HCT116 (cell line): Measurements from ENCODE around the gene BRD7. TPM values are rescaled to one million over a fixed set of nuclear protein-coding genes. Genes with fewer than 3 reads are reported as not detected.

Experiments used
- ATAC-seq: fragments of 200-7000 bp; cut with Tn5 transposase; 2 replicates; pipeline ENCODE4 v1.9.1; 2020; ENCODE audit warnings: mild to moderate bottlenecking, moderate library complexity
- BruUV-seq: library from RNA; stranded (reverse); fragments of 400-500 nt; replicated peaks from 2 replicates; lab custom pipeline; 2021; lab: Mats Ljungman, UMichigan
- CTCF ChIA-PET: fragments of 300-600 bp; sonication (Branson Sonifier 250); formaldehyde crosslinking; loops from one replicate; lab custom pipeline; 2021; ENCODE audit warnings: antibody characterized with exemption; lab: Charles Lee
- POLR2A ChIA-PET: fragments of 300-600, 350-600 bp; sonication (Branson Sonifier 250); formaldehyde crosslinking; loops from one replicate; lab custom pipeline; 2021; ENCODE audit warnings: antibody characterized with exemption; lab: Charles Lee
- RAD21 ChIA-PET, 2 experiments: fragments of 300-600 bp; sonication (Branson Sonifier 250); formaldehyde crosslinking; loops; one replicate each; lab custom pipeline; 2023; ENCODE audit warnings: low total read pairs in 2 of 2; ENCODE audit not compliant: uncharacterized antibody in 2 of 2, unreplicated experiment in 2 of 2, low non-redundant PET in 1 of 2; lab: Charles Lee
- DNase-seq: peaks from one replicate; pipeline ENCODE4 v3.0.0-alpha.2; 2010; ENCODE audit warnings: low read depth, low spot score
- H2AFZ ChIP-seq: fragments of 200-600 bp; shearing (Covaris generic), sonication (generic); 2 replicates; pipeline ENCODE4 v1.6.1; 2017; ENCODE audit warnings: low read depth, mixed run types, mixed read lengths, antibody characterized with exemption, low read length; ENCODE audit not compliant: poor library complexity, severe bottlenecking
- H3K27ac ChIP-seq: 2 replicates; pipeline ENCODE4 v1.5.1; 2012; ENCODE audit warnings: low read depth, low read length
- H3K27me3 ChIP-seq: fragments of 200-600 bp; sonication (generic); 2 replicates; pipeline ENCODE4 v1.6.1; 2016; ENCODE audit warnings: mixed run types, low read length, mixed read lengths; ENCODE audit not compliant: insufficient read depth
- H3K36me3 ChIP-seq, 2 experiments: fragments of 200-500 bp in 1 of 2; fragments of 200-600 bp in 1 of 2; sonication (Bioruptor generic) in 1 of 2; sonication (generic) in 1 of 2; 2 replicates each; pipeline versions ENCODE4 v1.5.1 to v1.6.1; 2014 to 2016; ENCODE audit warnings: low read length in 2 of 2, inconsistent platforms in 1 of 2, mixed read lengths in 1 of 2, mixed run types in 1 of 2; ENCODE audit not compliant: insufficient read depth in 2 of 2, control insufficient read depth in 1 of 2
- H3K4me1 ChIP-seq, 2 experiments: fragments of 200-600 bp in 1 of 2; sonication (generic) in 1 of 2; 2 replicates each; pipeline versions ENCODE4 v1.5.1 to v1.6.1; 2012 to 2017; ENCODE audit warnings: low read length in 2 of 2, inconsistent platforms in 1 of 2, mild to moderate bottlenecking in 1 of 2, mixed read lengths in 1 of 2, mixed run types in 1 of 2, moderate library complexity in 1 of 2; ENCODE audit not compliant: insufficient read depth in 2 of 2, control insufficient read depth in 1 of 2
- H3K4me2 ChIP-seq: fragments of 200-600 bp; sonication (generic); 2 replicates; pipeline ENCODE4 v1.6.1; 2017; ENCODE audit warnings: mixed run types, low read length, mixed read lengths
- H3K4me3 ChIP-seq, 2 experiments: fragments of 200-600 bp in 1 of 2; sonication (generic) in 1 of 2; replicated peaks in 1 of 2; 2 replicates each; pipeline ENCODE4 v1.5.1; 2011 to 2016; ENCODE audit warnings: low read length in 2 of 2, control low read depth in 1 of 2, low read depth in 1 of 2, mild to moderate bottlenecking in 1 of 2, mixed read lengths in 1 of 2, mixed run types in 1 of 2
- H3K79me2 ChIP-seq: fragments of 200-600 bp; sonication (generic); 2 replicates; pipeline ENCODE4 v1.6.1; 2017; ENCODE audit warnings: mild to moderate bottlenecking, mixed run types, low read length, moderate library complexity, mixed read lengths; ENCODE audit not compliant: insufficient read depth
- H3K9ac ChIP-seq: fragments of 200-600 bp; sonication (generic); 2 replicates; pipeline ENCODE4 v1.6.1; 2016; ENCODE audit warnings: low read length, mixed read lengths
- H3K9me2 ChIP-seq: fragments of 200-600 bp; sonication (generic), shearing (Covaris generic); 2 replicates; pipeline ENCODE4 v1.6.1; 2017; ENCODE audit warnings: mixed run types, mild to moderate bottlenecking, moderate library complexity; ENCODE audit not compliant: insufficient read depth
- H3K9me3 ChIP-seq, 2 experiments: fragments of 200-500 bp in 1 of 2; fragments of 200-600 bp in 1 of 2; sonication (Bioruptor generic) in 1 of 2; sonication (generic) in 1 of 2; 2 replicates each; pipeline ENCODE4 v1.6.1; 2014 to 2017; ENCODE audit warnings: low read length in 2 of 2, mixed read lengths in 2 of 2, inconsistent platforms in 1 of 2, low read depth in 1 of 2, mild to moderate bottlenecking in 1 of 2, mixed run types in 1 of 2, moderate library complexity in 1 of 2; ENCODE audit not compliant: control insufficient read depth in 1 of 2, insufficient read depth in 1 of 2
- H4K20me1 ChIP-seq: fragments of 200-600 bp; sonication (generic), shearing (Covaris generic); 2 replicates; pipeline ENCODE4 v1.6.1; 2017; ENCODE audit warnings: mixed run types, mild to moderate bottlenecking, moderate library complexity; ENCODE audit not compliant: insufficient read depth
- CBX3 ChIP-seq: IDR thresholded peaks from 2 replicates; pipeline ENCODE4 v1.6.1; 2012; ENCODE audit warnings: low read depth
- CEBPB ChIP-seq: IDR thresholded peaks from 2 replicates; pipeline ENCODE4 v1.6.1; 2012; ENCODE audit warnings: low read depth
- EZH2 ChIP-seq: fragments of 200-600 bp; sonication (generic); IDR thresholded peaks from 2 replicates; pipeline ENCODE4 v1.6.1; 2017; ENCODE audit warnings: antibody characterized with exemption, mixed run types
- POLR2A ChIP-seq: IDR thresholded peaks from 2 replicates; pipeline ENCODE4 v1.7.0; 2011; ENCODE audit warnings: borderline replicate concordance; ENCODE audit not compliant: insufficient read depth, insufficient read length; ENCODE audit errors: extremely low read depth
- POLR2AphosphoS5 ChIP-seq: IDR thresholded peaks from 2 replicates; pipeline ENCODE4 v1.6.1; 2011; ENCODE audit warnings: mild to moderate bottlenecking, low read depth, low read length, moderate library complexity
- RAD21 ChIP-seq: IDR thresholded peaks from 2 replicates; pipeline ENCODE4 v1.6.1; 2012; ENCODE audit warnings: low read depth, mild to moderate bottlenecking
- SP1 ChIP-seq: IDR thresholded peaks from 2 replicates; pipeline ENCODE4 v1.6.1; 2012; ENCODE audit warnings: low read depth
- YY1 ChIP-seq: IDR thresholded peaks from 2 replicates; pipeline ENCODE4 v1.6.1; 2011; ENCODE audit warnings: low read length, low read depth, moderate library complexity, mild to moderate bottlenecking; ENCODE audit not compliant: insufficient replicate concordance; ENCODE audit errors: extremely low read depth
- ZBTB33 ChIP-seq: IDR thresholded peaks from 2 replicates; pipeline ENCODE4 v1.6.1; 2011; ENCODE audit warnings: mild to moderate bottlenecking, low read length, moderate library complexity; ENCODE audit not compliant: insufficient replicate concordance; ENCODE audit errors: extremely low read depth
- ZFX ChIP-seq: fragments of 450-650 bp; IDR thresholded peaks from 2 replicates; pipeline ENCODE4 v1.6.1; 2017
- intact Hi-C: fragments of 100-400 bp; cut with micrococcal nuclease; formaldehyde crosslinking; loops from 2 replicates; pipeline ENCODE4 v1.10.0; 2022
- total RNA-seq: library from RNA; stranded (reverse); gene quantifications from one replicate; pipeline ENCODE4 v1.2.1, GENCODE V29; 2021; ENCODE audit not compliant: unreplicated experiment
- TF ChIP-seq, protein P1 (sequence below): IDR thresholded peaks from 2 replicates; pipeline ENCODE4 v1.6.1; 2012
- TF ChIP-seq, protein P2 (sequence below): IDR thresholded peaks from 2 replicates; pipeline ENCODE4 v1.6.1; 2012
- TF ChIP-seq, protein P3 (sequence below): IDR thresholded peaks from 2 replicates; pipeline ENCODE4 v1.6.1; 2012; ENCODE audit warnings: low read depth

BRD7 gene
- total RNA-seq, 1 experiment from 2014 or later: 85.4 TPM

GRCh38 chr16:50300942-50301625, 67.7 kb downstream of the BRD7 start:
- ChIA-PET CTCF (no interaction called here), RAD21 (no interaction called here), POLR2A (no interaction called here)
- Histone ChIP-seq H3K36me3 (no peaks in the 10 kb centered on the region), H3K4me2 (no peak overlapping the region), H3K79me2 (no peaks in the 10 kb centered on the region), H3K9me3 (no peaks in the 10 kb centered on the region), H3K9ac (no peak overlapping the region), H2AFZ (no peak overlapping the region), H3K9me2 (no peaks in the 10 kb centered on the region), H3K27me3 (no peaks in the 10 kb centered on the region), H3K4me3 (no peak overlapping the region), H3K4me1 (no peaks in the 10 kb centered on the region), H3K27ac (no peak overlapping the region), H4K20me1 (no peaks in the 10 kb centered on the region)
- TF ChIP-seq POLR2A (no peak), ZFX (no peak), ZBTB33 (no peak), SP1 (no peak), YY1 (no peak), POLR2AphosphoS5 (no peak), EZH2 (no peak), CBX3 (no peak), CEBPB (no peak), RAD21 (no peak)
- TF ChIP-seq, protein P1, sequence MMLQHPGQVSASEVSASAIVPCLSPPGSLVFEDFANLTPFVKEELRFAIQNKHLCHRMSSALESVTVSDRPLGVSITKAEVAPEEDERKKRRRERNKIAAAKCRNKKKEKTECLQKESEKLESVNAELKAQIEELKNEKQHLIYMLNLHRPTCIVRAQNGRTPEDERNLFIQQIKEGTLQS: no peak
- TF ChIP-seq, protein P2, sequence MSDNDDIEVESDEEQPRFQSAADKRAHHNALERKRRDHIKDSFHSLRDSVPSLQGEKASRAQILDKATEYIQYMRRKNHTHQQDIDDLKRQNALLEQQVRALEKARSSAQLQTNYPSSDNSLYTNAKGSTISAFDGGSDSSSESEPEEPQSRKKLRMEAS: no peak
- TF ChIP-seq, protein P3, sequence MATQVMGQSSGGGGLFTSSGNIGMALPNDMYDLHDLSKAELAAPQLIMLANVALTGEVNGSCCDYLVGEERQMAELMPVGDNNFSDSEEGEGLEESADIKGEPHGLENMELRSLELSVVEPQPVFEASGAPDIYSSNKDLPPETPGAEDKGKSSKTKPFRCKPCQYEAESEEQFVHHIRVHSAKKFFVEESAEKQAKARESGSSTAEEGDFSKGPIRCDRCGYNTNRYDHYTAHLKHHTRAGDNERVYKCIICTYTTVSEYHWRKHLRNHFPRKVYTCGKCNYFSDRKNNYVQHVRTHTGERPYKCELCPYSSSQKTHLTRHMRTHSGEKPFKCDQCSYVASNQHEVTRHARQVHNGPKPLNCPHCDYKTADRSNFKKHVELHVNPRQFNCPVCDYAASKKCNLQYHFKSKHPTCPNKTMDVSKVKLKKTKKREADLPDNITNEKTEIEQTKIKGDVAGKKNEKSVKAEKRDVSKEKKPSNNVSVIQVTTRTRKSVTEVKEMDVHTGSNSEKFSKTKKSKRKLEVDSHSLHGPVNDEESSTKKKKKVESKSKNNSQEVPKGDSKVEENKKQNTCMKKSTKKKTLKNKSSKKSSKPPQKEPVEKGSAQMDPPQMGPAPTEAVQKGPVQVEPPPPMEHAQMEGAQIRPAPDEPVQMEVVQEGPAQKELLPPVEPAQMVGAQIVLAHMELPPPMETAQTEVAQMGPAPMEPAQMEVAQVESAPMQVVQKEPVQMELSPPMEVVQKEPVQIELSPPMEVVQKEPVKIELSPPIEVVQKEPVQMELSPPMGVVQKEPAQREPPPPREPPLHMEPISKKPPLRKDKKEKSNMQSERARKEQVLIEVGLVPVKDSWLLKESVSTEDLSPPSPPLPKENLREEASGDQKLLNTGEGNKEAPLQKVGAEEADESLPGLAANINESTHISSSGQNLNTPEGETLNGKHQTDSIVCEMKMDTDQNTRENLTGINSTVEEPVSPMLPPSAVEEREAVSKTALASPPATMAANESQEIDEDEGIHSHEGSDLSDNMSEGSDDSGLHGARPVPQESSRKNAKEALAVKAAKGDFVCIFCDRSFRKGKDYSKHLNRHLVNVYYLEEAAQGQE: no peak
- no peak for ATAC-seq
- no TSS peak for BruUV-seq
- intact Hi-C loops: no loop called here
- no peak for DNase-seq
